ENCODE data around the gene MSI2.

DNA sequence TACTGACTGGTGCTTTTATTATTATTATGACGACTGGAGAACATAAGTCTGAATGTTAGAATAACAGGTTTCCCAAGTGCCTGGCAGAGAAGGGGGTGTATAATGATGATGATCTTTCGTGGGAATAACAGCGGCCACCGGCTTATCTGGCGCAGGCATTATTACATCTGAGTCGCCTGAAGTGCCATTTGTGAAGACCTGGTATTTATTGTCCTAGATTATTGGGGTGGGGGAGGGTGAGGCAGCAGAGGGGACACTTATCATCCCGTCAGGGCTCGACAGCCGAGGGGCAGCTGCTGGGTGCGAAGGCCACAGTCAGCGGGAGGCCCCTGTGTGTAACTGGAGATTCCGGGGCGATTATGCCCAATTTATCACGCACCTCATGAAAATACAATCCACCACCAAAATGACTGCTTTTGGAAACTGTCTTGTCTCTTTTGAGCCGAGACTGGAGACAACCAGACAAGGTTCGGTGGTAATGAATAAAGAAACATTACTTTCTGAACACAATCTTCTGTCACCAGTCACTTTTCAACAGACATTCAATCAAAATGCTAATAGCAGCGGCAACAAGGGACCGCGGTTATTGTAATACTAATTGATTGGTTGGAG lies 289.5 kb downstream of the MSI2 start:
- TF ChIP-seq, protein P1, sequence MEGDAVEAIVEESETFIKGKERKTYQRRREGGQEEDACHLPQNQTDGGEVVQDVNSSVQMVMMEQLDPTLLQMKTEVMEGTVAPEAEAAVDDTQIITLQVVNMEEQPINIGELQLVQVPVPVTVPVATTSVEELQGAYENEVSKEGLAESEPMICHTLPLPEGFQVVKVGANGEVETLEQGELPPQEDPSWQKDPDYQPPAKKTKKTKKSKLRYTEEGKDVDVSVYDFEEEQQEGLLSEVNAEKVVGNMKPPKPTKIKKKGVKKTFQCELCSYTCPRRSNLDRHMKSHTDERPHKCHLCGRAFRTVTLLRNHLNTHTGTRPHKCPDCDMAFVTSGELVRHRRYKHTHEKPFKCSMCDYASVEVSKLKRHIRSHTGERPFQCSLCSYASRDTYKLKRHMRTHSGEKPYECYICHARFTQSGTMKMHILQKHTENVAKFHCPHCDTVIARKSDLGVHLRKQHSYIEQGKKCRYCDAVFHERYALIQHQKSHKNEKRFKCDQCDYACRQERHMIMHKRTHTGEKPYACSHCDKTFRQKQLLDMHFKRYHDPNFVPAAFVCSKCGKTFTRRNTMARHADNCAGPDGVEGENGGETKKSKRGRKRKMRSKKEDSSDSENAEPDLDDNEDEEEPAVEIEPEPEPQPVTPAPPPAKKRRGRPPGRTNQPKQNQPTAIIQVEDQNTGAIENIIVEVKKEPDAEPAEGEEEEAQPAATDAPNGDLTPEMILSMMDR (IDR thresholded peaks at IDR 0.05; ENCODE audit: insufficient read depth, low read length, poor library complexity, severe bottlenecking), result no peak
- no peak for TF ChIP-seq EZH2phosphoT487 (conservative IDR thresholded peaks at IDR 0.05; ENCODE audit: low read length)

Measured in SU-DHL-6 (cell line).